ENCODE measurements around the gene DAW1.
"Not testable (repeated sequence)": the region's sequence is repeated elsewhere in the genome, so short reads cannot be mapped to it uniquely, and the experiment has no call there.

The DAW1 gene

DNA sequence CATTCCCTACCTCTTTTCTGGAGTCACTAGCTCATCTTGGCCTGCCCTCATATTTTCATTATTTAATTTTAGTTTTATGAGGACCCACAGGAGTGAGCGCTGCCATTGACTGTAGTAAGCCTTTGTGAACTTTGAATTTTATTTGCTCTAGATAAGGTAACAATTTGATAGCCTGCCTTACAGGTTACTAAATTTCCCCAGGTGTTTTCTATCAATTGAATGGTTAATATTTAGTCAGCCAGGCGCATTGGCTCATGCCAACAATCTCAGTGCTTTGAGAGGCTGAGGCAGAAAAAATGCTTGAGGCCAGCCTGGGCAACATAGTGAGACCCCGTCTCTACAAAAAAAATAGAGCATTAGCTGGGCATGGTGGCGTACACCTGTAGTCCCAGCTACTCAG, 50.2 kb downstream of the DAW1 start:
- Histone ChIP-seq H3K27me3 (ENCODE audit: control insufficient read depth in 1 of 2, insufficient read depth in 2 of 2, low read length in 2 of 2) (no peaks in the 10 kb centered on the region), H3K9ac (ENCODE audit: low read length in 2 of 2) (no peak overlapping the region), H3K4me1 (ENCODE audit: control insufficient read depth, insufficient read depth, low read length) (no peaks in the 10 kb centered on the region), H3K36me3 (ENCODE audit: control insufficient read depth in 2 of 2, insufficient read depth in 2 of 2, low read length in 2 of 2) (no peaks in the 10 kb centered on the region), H3K4me3 (ENCODE audit: low read length in 2 of 2) (no peak overlapping the region), H3K9me3 (ENCODE audit: control insufficient read depth in 2 of 2, low read length in 2 of 2) (no peaks in the 10 kb centered on the region), H3K27ac (ENCODE audit: low read length) (no peak overlapping the region)

DNA sequence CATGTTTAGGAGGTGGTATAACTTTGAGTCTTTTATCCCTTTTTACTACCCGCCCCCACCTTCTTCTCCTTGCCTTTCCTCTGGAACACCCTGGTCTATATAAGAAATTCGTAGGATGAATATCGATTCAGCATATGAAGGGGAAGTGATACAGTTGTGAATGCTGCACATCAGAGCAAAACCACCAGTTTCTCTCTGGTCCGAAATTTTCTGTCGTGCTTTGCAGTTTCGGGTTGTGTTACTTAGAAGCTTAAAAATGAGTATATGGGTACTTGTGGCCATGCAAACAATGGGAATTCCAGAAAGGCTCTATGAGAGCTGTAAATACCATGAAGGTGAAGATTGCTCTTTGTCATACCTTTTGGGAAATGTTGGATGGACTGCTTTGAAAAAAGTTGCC, 60.6 kb downstream of the DAW1 start:
- H3K9me3 ChIP-seq (ENCODE audit: control insufficient read depth in 2 of 2, low read length in 2 of 2), result peaks cover 0 to 5% of the 10 kb centered on the region in 2 donors
- H3K27me3 ChIP-seq (ENCODE audit: control insufficient read depth in 1 of 2, insufficient read depth in 2 of 2, low read length in 2 of 2), result no peaks in the 10 kb centered on the region
- no peaks in the 10 kb centered on the region for H3K4me1 ChIP-seq (ENCODE audit: control insufficient read depth, insufficient read depth, low read length)
- H3K36me3 ChIP-seq (ENCODE audit: control insufficient read depth in 2 of 2, insufficient read depth in 2 of 2, low read length in 2 of 2), result no peaks in the 10 kb centered on the region
- no peak overlapping the region for H3K27ac ChIP-seq (ENCODE audit: low read length)
- no peak overlapping the region for H3K4me3 ChIP-seq (ENCODE audit: low read length in 2 of 2)
- no peak overlapping the region for H3K9ac ChIP-seq (ENCODE audit: low read length in 2 of 2)

DNA sequence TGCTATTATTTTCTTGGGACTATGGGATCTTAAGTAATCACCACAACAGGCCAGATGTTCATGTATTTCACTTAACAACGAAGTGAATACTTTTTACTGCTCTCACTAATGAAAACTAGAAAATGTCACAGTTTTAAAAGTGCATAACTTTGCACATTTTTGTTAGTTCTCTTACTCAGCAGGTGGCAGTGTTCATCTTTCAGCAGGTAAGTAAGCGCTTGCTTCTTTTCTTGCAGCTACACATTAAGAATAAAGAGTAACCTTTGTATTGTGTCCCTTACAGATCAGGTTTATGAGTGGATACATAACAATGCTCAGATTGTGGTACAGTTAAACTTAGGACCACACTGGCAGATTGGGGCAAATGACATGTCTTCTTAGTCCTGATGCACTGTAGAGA, 61.0 kb downstream of the DAW1 start:
- no peak overlapping the region for H3K27ac ChIP-seq (ENCODE audit: low read length)
- H3K4me3 ChIP-seq (ENCODE audit: low read length in 2 of 2), result no peak overlapping the region
- H3K36me3 ChIP-seq (ENCODE audit: control insufficient read depth in 2 of 2, insufficient read depth in 2 of 2, low read length in 2 of 2), result no peaks in the 10 kb centered on the region
- H3K9ac ChIP-seq (ENCODE audit: low read length in 2 of 2), result no peak overlapping the region
- peaks cover 0 to 3% of the 10 kb centered on the region in 2 donors for H3K9me3 ChIP-seq (ENCODE audit: control insufficient read depth in 2 of 2, low read length in 2 of 2)
- no peaks in the 10 kb centered on the region for H3K27me3 ChIP-seq (ENCODE audit: control insufficient read depth in 1 of 2, insufficient read depth in 2 of 2, low read length in 2 of 2)
- H3K4me1 ChIP-seq (ENCODE audit: control insufficient read depth, insufficient read depth, low read length), result no peaks in the 10 kb centered on the region

DNA sequence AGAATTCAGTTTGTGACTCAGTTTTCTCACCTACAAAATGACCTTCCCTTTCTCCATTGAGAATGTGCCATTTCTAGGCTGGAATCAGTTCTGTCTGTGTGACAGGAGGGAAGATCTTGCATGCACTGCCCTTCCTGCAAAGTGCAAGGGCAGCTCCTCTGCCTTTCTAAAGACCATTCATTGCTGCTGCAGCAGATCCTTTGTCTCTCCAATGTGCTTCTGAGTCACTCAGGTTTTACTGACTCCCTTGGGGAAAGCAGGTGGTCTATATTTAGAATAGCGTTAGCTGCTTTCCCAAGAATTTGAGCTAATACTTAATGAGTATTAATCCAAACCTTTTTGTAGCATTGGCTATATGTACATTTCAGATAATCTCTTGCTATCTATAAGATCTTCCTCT, 62.5 kb downstream of the DAW1 start:
- Histone ChIP-seq H3K4me1 (ENCODE audit: control insufficient read depth, insufficient read depth, low read length) (no peaks in the 10 kb centered on the region), H3K27me3 (ENCODE audit: control insufficient read depth in 1 of 2, insufficient read depth in 2 of 2, low read length in 2 of 2) (no peaks in the 10 kb centered on the region), H3K36me3 (ENCODE audit: control insufficient read depth in 2 of 2, insufficient read depth in 2 of 2, low read length in 2 of 2) (no peaks in the 10 kb centered on the region), H3K4me3 (ENCODE audit: low read length in 2 of 2) (no peak overlapping the region), H3K9ac (ENCODE audit: low read length in 2 of 2) (no peak overlapping the region), H3K9me3 (ENCODE audit: control insufficient read depth in 2 of 2, low read length in 2 of 2) (peaks cover 0 to 4% of the 10 kb centered on the region in 2 donors), H3K27ac (ENCODE audit: low read length) (no peak overlapping the region)

DNA sequence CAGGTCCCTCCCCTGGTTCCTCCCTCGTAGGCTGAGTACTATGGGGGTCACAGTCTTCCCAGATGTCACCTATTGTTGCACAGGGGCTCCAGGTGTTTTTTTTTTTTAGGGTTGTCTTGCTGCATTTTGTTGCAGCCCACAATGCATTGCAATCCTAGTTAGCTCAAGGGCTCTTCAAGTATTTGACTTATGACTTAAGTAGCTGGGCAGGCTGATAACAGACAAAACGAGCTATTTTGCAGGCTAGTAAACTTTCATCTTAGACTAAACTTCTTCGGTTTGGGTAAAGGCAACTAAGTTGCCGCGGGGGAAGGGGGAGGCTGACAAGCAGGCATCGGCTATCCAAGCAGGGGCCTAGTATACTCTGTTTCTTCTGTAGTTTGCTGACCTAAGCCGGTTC, 64.8 kb downstream of the DAW1 start:
- H3K36me3 ChIP-seq (ENCODE audit: control insufficient read depth in 2 of 2, insufficient read depth in 2 of 2, low read length in 2 of 2); H3K27ac ChIP-seq (ENCODE audit: low read length); H3K4me3 ChIP-seq (ENCODE audit: low read length in 2 of 2); H3K9ac ChIP-seq (ENCODE audit: low read length in 2 of 2); H3K27me3 ChIP-seq (ENCODE audit: control insufficient read depth in 1 of 2, insufficient read depth in 2 of 2, low read length in 2 of 2); H3K9me3 ChIP-seq (ENCODE audit: control insufficient read depth in 2 of 2, low read length in 2 of 2); H3K4me1 ChIP-seq (ENCODE audit: control insufficient read depth, insufficient read depth, low read length): not testable (repeated sequence)

DNA sequence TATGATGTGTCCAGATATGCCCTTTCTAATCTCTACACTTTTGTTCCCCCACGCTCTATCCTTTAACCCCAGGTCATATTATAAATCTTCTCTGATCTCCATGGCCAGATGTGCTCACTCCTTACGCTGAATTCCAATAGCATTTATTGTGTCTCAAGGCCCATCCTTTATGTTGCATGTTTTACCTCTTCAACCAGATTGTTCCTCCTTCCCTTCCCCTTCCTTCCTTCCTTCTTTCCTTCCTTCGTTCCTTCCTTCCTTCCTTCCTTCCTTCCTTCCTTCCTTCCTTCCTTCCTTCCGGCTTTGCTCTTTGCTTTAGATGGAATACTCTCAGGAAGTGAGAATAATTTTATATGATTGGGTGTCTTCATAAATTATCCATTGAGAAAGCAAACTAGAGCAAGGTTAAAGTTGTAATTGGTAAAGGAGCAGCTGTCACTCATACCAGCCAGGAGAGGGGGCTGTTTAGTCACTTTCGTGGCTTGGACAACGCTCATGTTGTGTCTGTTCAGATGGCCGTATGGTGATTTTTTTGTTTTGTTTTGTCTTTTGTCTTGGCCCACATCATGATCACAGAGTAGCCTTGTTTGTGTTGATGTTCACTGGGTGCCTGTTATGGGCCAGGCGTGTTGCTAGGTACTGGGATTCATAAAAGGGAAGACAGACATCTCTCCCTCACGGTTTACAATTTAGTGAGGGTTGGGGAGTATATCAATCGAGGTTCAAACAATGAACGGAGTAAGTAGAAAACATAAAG, 68.0 kb downstream of the DAW1 start:
- Histone ChIP-seq H3K27ac (ENCODE audit: low read length) (no peak overlapping the region), H3K27me3 (ENCODE audit: control insufficient read depth in 1 of 2, insufficient read depth in 2 of 2, low read length in 2 of 2) (no peaks in the 10 kb centered on the region), H3K9me3 (ENCODE audit: control insufficient read depth in 2 of 2, low read length in 2 of 2) (peaks cover 0 to 4% of the 10 kb centered on the region in 2 donors), H3K4me1 (ENCODE audit: control insufficient read depth, insufficient read depth, low read length) (no peaks in the 10 kb centered on the region), H3K9ac (ENCODE audit: low read length in 2 of 2) (no peak overlapping the region), H3K36me3 (ENCODE audit: control insufficient read depth in 2 of 2, insufficient read depth in 2 of 2, low read length in 2 of 2) (no peaks in the 10 kb centered on the region), H3K4me3 (ENCODE audit: low read length in 2 of 2) (no peak overlapping the region)

DNA sequence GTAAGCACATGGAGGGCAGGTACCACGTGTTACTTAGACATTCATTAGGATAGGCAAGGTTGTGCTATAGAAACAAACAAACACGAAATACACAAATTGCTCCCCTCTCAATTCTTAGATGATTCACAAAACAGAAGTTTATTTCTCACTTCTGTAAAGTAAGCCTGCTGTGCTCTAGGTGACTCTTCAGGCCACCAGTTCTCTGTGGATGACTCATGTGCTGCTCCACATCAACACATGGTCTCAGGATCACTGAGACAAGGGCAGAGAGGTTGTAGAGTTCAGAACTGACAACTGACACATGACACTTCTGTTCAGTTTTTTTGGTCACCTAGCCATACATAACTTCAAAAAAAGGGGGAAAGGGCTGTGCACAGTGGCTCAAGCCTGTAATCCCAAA, 70.6 kb downstream of the DAW1 start:
- peaks cover 0 to 4% of the 10 kb centered on the region in 2 donors for H3K9me3 ChIP-seq (ENCODE audit: control insufficient read depth in 2 of 2, low read length in 2 of 2)
- no peak overlapping the region for H3K4me3 ChIP-seq (ENCODE audit: low read length in 2 of 2)
- H3K36me3 ChIP-seq (ENCODE audit: control insufficient read depth in 2 of 2, insufficient read depth in 2 of 2, low read length in 2 of 2), result no peaks in the 10 kb centered on the region
- no peaks in the 10 kb centered on the region for H3K4me1 ChIP-seq (ENCODE audit: control insufficient read depth, insufficient read depth, low read length)
- no peaks in the 10 kb centered on the region for H3K27me3 ChIP-seq (ENCODE audit: control insufficient read depth in 1 of 2, insufficient read depth in 2 of 2, low read length in 2 of 2)
- no peak overlapping the region for H3K27ac ChIP-seq (ENCODE audit: low read length)
- H3K9ac ChIP-seq (ENCODE audit: low read length in 2 of 2), result no peak overlapping the region

DNA sequence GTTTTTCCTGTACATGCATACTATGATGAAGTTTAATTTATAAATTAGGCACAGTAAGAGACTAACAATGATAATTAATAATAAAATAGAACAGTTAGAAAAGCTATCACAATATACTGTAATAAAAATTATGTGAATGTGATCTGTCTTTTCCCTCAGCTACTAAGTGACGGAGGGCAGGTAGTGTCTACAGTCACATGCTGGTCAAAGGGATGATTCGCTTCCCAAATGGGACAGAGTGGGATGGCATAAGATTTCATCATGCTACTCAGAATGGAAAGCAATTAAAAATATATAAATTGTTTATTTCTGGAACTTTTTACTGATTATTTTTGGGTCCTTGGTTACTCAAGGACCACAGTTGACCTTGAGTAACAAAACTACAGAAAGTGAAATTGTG, 71.5 kb downstream of the DAW1 start:
- H3K36me3 ChIP-seq (ENCODE audit: control insufficient read depth in 2 of 2, insufficient read depth in 2 of 2, low read length in 2 of 2), result no peaks in the 10 kb centered on the region
- no peaks in the 10 kb centered on the region for H3K27me3 ChIP-seq (ENCODE audit: control insufficient read depth in 1 of 2, insufficient read depth in 2 of 2, low read length in 2 of 2)
- H3K4me1 ChIP-seq (ENCODE audit: control insufficient read depth, insufficient read depth, low read length), result no peaks in the 10 kb centered on the region
- no peak overlapping the region for H3K9ac ChIP-seq (ENCODE audit: low read length in 2 of 2)
- H3K27ac ChIP-seq (ENCODE audit: low read length), result no peak overlapping the region
- H3K9me3 ChIP-seq (ENCODE audit: control insufficient read depth in 2 of 2, low read length in 2 of 2), result peaks cover 0 to 4% of the 10 kb centered on the region in 2 donors
- no peak overlapping the region for H3K4me3 ChIP-seq (ENCODE audit: low read length in 2 of 2)

DNA sequence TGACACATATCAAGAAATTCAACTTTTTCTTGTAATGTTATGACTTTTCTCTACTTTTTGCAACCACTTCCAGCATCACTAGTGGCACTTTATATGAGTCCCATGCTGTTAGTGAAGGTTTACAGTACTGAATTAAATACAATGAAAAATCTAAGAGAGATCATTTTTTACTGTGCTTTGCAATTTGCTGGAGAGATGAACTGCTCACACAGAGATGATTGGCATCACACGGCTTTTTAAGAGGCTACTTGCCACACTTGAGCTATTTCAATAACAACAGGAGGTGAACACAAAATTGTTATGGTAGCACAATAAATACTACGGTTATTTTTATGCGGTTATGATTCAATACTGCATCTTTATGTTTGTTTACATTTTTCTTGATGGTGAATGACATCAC, 88.9 kb downstream of the DAW1 start:
- no peaks in the 10 kb centered on the region for H3K4me1 ChIP-seq (ENCODE audit: control insufficient read depth, insufficient read depth, low read length)
- H3K36me3 ChIP-seq (ENCODE audit: control insufficient read depth in 2 of 2, insufficient read depth in 2 of 2, low read length in 2 of 2), result no peaks in the 10 kb centered on the region
- H3K27ac ChIP-seq (ENCODE audit: low read length), result no peak overlapping the region
- H3K9ac ChIP-seq (ENCODE audit: low read length in 2 of 2), result no peak overlapping the region
- peaks cover 0 to 7% of the 10 kb centered on the region in 2 donors for H3K9me3 ChIP-seq (ENCODE audit: control insufficient read depth in 2 of 2, low read length in 2 of 2)
- no peaks in the 10 kb centered on the region for H3K27me3 ChIP-seq (ENCODE audit: control insufficient read depth in 1 of 2, insufficient read depth in 2 of 2, low read length in 2 of 2)
- no peak overlapping the region for H3K4me3 ChIP-seq (ENCODE audit: low read length in 2 of 2)

DNA sequence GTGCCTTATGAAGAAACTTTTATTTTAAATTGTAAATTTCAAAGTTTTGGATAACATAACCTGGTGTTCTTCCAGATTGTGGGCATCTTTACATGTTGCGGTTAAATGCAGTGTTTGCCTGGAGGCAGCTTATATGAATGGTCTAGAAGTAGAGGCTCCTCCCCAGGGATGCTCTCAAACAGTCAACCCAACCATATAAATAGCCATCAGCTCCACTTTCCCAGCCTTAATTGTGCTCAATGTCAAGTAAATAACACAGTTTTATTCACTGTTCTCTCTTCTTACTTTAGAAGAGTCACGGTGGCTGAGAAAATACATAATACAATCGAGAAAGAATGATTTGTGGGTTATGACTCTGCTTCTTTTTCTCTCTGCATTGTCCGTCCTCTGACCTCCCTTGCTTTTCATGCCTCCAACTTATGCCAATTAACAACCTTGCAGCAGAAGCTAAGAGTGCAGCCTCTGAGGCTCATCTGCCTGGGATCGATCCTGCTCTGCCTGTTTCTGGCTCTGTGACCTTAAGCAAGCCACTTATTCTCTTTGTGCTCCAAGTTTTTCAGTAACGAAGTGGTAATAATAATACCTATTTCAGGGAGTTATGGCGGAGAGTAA, 100.3 kb downstream of the DAW1 start:
- H3K4me3 ChIP-seq (ENCODE audit: low read length in 2 of 2), result no peak overlapping the region

DNA sequence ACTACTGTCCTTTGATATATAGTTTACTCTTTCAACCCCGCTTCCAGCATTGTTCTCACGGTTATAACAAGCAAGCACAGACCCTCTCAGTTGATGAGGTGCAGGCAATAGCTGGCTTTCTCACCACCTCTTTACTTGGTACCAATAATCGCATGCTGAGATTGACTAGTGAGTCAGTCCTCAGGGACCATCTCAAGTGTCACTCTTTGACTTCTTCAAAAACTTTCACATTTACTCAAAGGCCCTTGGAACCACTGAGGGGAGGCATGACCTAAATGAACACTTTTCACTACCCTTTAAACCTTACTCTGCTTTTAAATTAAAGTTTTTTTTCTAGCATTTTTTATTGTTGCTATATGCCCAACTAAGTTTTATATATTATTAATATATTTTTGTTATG, 101.8 kb downstream of the DAW1 start:
- no peaks in the 10 kb centered on the region for H3K9me3 ChIP-seq (ENCODE audit: control insufficient read depth in 2 of 2, low read length in 2 of 2)
- H3K4me3 ChIP-seq (ENCODE audit: low read length in 2 of 2), result no peak overlapping the region
- H3K27ac ChIP-seq (ENCODE audit: low read length), result no peak overlapping the region
- H3K4me1 ChIP-seq (ENCODE audit: control insufficient read depth, insufficient read depth, low read length), result no peaks in the 10 kb centered on the region
- no peaks in the 10 kb centered on the region for H3K36me3 ChIP-seq (ENCODE audit: control insufficient read depth in 2 of 2, insufficient read depth in 2 of 2, low read length in 2 of 2)
- H3K9ac ChIP-seq (ENCODE audit: low read length in 2 of 2), result no peak overlapping the region
- H3K27me3 ChIP-seq (ENCODE audit: control insufficient read depth in 1 of 2, insufficient read depth in 2 of 2, low read length in 2 of 2), result no peaks in the 10 kb centered on the region

More for the DNA sequence above, 100.3 kb downstream of the DAW1 start:
- Histone ChIP-seq H3K27ac (ENCODE audit: low read length) (no peak overlapping the region), H3K27me3 (ENCODE audit: control insufficient read depth in 1 of 2, insufficient read depth in 2 of 2, low read length in 2 of 2) (no peaks in the 10 kb centered on the region), H3K4me1 (ENCODE audit: control insufficient read depth, insufficient read depth, low read length) (no peaks in the 10 kb centered on the region), H3K9me3 (ENCODE audit: control insufficient read depth in 2 of 2, low read length in 2 of 2) (no peaks in the 10 kb centered on the region), H3K36me3 (ENCODE audit: control insufficient read depth in 2 of 2, insufficient read depth in 2 of 2, low read length in 2 of 2) (no peaks in the 10 kb centered on the region), H3K9ac (ENCODE audit: low read length in 2 of 2) (no peak overlapping the region)

All from stomach smooth muscle (tissue), 2 donors.